Activated T-helper 9 cell treated with anti-CD3 and anti-CD28 coated beads, Interleukin-2, amount 50 U/mL, for 16 hours (primary cell): ENCODE results near the gene OTOG.

Experiments
- DNase-seq: peaks from one replicate; pipeline ENCODE4 v3.0.0-alpha.2; 2020; ENCODE audit warnings: low read depth

Gene OTOG

DNA sequence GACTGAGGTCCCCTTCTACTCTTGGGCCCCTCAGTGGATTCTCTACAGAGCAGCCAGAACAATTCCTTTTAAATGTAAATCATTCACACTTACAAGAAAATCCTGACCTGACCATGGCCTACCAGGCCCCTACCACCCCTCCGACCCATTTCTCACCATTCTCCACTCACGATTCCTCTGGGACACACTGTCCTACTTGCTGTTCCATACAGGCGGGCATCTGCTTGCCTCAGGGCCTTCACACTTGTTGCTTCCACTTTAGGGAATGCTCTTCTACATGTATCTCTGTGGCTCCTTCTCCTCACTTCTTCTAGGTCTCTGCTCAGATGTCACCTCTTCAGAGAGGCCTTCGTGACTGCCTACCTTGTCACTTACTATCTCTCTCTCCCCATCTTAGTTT lies 6.3 kb upstream of the OTOG start:
- DNase-seq, result no peak

DNA sequence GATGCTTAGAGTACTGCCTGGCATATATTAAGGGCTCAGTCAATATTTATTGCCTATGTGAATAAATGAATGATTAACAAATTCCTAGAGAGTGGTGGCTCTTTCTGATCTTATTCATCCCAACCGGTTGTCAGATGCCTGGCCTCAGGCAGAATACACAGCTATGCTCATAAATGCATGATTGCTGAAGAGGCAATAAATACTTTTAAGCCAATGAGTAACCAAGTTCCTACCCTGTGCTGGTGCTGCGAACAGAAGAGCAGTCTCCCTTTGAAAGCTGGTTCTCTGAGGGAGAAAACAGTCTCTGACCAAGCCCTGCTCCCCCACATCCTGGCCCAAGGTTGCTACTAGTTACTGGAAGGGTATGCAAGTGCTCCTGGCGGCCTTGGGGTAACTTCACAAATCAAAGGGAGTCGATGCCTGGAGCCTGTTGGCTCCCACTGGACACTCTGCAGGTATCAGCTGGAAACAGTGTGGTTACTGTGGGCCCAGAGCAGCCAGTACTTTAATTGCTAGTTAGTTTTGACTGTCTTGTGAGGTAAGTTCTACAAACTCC lies 5.7 kb upstream of the OTOG start:
- no peak for DNase-seq

DNA sequence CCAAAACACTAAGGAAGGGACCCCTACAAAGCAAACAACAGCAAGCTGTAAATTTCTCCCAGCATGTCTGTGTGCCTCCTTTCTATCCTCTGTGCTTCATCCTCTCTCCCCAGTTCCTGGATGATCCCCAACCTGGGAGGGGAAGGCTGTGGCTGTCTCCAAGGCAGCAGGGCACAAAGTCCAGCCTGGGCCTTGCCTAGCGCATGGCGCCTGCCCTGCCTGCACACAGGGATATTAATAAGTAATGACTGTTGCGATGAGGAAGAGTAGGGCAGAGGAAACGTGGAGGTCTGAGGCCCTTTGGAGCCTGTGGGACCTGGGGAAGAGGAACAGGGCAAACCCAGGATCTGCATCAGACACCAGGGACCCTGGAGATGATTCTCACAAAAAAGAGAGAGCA lies 4.8 kb upstream of the OTOG start:
- DNase-seq, result no peak

DNA sequence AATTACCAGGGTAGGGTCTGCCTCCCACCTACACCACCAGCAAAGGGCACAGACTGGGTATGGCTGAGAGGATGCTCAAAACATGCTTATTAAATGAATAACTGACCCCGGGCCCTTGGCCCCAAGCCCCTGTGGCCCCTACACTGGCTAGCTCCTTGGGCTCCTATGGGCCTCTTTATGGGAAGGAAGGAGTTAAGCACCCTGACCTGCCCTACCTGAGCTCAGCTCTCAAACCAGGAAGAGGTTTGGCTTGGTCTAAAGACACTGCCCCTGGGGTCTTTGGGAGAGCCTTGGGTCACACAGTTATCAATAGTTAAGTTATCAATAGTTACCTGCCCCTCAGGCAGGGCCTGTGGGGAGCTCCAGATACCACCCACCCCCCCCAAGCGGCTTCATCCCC lies 4.0 kb upstream of the OTOG start:
- DNase-seq, result no peak

DNA sequence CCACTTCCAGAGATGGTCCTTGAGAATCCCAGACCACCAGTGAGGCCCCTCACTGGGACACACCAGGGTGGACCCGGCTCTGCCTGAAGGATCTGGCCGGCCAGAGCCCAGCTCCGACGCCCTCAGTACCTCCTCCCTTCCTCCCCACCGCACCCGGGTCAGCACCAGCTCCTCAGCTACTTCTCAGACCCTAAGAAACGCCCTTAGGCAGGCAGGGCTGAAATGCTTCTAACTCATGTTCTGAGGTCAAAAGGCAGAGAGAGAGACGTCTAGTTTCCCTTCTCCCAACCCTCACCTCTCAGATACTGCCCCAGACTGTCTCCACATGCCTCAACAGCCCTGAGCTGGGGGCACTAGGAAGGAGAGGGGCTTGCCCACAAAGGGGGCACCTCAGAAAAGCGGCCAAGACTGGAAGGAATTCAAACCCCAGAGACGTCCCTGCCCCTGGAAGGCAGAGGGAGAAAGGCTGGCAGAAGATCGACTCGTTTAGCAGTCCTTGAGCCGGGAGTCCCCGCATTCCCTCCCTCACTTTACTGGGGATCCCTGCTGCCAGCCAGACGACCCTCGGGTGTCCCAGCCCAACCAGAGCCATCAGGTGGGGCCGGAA lies 3.4 kb upstream of the OTOG start:
- no peak for DNase-seq

DNA sequence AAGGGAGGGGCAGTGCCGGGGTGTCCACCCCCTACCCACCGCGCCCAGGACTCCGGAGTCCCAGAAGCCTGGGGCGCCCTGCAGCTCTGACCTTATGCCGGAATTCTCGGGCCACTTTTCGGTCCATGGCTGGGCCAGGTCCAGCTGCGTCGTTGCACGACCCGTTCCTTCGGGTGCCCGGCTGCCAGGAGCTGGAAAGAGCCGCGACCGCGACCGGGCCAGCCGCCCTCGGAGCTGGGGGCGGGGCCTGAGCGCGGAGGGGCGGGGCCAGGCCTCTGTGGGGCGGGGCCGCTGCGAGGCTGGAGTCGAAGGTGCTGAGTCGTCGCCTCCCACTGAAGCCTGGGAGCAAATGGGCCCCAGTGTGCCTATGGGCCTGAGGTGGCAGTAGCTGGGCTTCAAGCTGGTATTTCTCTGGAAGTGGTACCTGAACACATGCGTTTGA lies 2.9 kb upstream of the OTOG start, which contains the start of gene USH1C:
Gene USH1C (minus strand): TSS at position 236 of the 442 bp plus-strand sequence. CDS start 109 bp downstream, at position 127.
- no peak for DNase-seq

DNA sequence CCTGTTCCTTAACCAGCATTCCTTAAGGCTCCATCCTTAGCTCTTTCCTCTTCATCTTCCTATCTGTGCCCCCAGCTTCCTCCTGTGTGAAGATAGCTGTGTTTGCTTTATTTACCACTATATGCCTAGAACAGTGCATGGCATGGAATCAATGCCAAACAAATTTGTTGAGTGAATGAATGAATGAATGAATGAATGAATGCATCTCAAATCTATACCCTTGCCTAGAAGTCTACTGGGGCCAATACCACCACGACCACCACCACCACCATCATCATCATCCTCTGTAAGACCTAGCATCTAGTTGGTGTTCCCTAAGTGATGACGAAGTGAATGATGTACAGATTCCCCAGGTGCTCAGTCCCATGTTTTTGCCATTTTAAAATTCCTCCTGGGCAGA lies 819 bp upstream of the OTOG start:
- DNase-seq, result no peak

DNA sequence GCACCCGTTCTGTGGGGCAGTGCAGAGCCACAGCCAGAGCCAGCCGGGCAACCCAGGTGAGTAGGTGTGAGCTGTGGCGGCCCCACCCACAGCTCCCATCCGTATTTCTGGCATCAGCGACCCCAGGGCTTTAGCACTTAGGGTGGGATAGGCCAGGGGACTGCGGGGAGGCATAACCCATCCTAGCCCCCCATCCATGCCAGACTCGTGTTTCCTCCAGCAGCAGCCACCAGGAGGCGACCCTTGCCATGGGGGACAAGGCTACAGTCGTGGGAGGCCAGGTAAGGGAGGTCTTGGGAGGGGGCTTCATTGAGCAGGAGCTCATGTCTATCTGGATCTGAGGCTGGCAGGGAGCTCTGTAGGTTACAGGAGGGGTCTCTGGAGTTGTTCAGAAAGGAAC lies 873 bp downstream of the OTOG start:
- DNase-seq, result no peak

DNA sequence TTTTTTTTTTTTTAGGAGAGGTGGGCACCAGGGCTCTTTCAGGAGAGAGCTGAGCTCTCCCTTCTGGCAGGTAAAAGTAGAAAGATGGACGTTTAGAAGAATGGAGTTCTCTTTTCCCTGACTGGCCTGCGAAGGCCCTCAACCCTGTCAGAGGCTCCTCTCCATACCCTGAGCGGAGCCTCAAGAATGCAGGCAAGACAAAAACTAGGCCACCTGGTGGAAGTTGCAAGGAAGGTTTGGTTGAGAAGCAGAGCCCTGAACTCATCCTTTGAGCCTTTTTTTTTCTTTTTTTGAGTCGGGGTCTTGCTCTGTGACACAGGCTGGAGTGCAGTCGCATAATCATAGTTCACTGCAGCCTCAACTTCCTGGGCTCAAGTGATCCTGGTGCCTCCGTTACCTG lies 1.4 kb downstream of the OTOG start:
- no peak for DNase-seq

DNA sequence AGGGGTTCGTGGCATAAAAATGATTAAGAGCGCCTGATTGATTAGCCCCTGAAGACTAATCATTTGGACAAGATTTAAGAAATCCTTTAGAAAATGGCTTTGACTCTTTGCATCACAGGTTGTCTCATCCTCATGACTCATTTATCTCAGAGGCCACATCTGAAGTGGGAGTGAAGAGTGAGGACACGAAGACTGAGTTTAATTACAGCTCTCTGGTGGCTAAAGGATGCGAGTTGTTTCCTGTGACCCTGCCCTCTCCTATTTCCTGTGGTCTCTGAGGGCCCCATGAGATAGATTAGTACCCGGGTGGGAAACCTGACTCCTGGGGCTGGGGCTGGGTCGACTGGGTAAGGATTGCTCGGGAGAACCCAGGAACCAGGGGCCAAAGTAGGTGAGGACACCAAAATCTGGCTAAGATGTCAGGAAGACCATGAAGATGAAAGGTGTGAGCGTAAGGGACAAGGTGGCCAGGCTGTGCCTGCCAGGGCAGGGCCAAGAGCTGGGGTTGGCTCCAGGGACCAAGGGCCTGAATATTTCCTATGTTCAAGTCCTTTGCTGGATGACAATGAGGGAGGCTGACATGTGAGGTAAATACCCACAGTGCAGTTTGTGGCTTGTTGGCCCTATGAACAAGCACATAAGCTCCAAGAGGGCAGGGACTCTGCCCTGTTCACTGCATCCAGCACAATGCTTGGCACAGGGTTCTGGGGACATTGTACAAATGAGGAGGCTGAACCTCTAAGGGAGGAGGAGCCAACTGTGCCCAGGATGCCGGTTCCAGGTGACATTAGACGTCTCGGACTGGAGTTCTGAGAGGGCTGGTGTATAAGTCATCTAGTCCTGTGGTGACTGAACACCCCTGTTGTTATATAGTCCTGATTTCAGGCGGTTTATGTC lies 3.6 kb downstream of the OTOG start:
- DNase-seq, result no peak

DNA sequence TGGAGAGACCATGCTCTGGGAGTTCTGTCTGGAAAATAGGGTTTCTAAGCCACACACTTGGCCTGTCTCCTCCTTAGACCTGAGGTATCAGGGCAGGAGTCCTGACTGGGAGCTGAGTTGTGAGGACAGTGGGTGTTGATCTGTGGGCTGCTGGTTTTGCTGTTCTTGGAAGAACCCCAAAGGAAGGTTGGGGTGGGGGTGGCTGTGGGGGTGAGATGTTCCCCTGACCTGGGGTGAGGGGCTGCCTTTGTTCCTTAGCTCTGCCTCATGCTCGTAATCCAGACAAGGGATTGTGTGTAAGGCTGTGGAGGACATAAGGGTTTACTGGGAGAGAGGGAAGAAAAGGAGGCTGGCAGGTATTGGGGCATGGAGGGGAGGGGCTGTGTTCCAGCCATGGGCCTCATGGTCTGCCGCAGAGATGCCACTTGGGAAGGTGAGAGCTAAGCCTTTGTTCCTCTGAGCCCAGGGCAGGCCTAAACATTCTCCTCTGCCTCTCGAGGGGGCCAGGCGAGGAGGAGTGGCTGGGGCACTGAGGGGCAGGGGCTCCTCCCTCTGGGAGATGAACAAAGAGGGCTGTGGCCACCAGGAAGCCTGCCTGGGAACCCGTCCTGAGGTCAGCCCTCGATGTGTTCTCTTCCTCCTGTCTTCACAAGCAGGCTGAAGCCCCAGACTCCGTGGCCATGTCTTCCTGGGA lies 4.4 kb downstream of the OTOG start:
- no peak for DNase-seq

DNA sequence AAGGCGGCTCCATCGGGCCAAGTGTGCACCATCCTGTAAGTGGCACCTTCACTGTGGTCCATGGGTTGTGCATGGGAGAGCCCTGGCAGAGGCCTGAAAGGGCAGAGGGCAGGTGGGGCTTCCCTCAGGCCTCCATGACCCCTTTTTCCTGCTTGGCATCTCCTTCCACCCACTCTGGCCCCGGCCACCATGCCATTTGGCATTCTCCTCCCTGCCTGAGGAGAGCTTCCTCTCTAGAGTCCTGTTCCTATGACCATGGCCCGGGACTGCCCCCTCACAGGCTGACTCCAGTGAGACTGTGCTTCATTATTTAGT lies 4.9 kb downstream of the OTOG start:
- no peak for DNase-seq

DNA sequence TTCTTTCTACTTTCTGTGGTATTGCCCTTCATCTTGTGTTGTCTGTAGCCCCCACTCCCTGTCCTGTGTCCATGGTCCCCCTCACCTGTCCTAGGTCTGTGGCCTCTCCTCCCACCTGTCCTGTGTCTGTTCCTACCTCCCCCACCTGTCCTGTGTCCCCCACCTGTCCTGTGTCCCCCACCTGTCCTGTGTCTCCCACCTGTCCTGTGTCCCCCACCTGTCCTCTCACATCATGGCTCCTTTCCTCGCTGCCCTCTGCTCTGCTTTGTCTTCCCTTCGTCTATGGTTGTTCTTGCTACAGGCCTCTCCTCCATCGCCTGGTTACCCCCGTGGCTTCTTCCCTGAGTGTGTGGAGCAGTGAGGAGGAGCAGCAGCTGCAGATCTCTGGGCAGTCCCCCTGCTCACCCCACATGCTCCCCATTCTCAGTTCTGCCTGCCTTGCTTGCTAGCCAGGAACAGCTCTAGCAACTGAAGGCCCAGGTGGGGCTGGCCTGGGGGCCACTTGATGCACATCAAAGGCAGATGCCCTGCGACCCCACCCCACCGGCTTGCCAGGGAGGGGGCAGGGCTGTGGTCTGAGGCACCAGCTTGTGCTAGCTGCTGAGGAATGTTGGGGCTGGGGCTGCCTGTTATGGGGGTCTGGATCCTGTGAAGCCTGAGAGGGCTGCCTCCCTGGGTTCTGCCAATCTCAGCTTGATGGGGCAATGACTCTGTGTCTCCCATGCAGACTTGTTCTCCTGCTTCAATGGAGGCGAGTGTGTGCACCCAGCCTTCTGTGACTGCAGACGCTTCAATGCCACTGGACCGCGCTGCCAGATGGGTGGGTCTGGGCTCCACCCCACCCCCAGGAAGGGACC lies 5.6 kb downstream of the OTOG start:
- no peak for DNase-seq

DNA sequence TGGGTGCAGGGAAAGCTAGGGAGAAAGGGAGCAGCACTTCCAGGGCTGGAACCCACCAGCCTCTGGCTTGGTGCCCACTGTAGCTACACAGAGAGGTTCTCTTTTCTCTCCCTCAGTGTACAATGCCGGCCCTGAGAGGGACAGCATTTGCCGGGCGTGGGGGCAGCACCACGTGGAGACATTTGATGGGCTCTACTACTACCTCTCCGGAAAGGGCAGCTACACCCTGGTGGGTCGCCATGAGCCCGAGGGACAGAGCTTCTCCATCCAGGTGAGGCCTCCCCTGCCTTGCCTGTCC lies 6.1 kb downstream of the OTOG start:
- no peak for DNase-seq

DNA sequence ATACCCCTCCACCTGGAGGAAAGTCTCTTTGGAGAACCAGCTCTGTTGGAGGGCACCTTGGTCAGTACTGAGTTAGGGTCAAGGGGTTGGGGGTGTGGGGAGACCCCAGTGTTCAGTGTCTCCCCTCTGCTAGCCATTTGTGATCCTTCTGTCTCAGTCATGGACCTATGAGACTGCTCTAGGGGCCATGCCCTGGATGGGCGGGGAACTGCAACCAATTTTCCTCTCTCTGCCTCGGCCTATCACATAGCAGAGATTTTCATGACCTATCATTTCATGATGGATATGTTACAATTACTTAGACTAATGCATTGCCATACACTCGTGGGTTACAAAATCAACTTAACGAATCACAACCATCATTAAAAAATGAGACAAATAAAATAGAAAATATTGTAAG lies 7.4 kb downstream of the OTOG start:
- no peak for DNase-seq

DNA sequence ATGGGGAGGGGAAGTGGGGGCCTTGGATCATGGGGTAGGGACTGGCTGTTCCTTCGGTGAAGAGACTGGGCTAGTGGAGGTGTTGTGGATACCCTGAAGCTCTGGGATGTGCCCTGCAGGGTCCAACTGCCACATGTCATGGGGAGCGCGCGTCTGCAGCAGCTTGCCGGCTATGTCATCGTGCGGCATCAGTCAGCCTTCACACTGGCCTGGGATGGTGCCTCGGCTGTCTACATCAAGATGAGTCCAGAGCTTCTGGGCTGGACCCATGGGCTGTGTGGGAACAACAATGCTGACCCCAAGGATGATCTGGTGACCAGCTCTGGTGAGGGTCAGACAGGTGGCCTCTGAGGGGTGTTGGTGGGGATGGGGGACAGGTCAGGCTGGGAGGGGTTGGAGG lies 9.9 kb downstream of the OTOG start:
- no peak for DNase-seq

DNA sequence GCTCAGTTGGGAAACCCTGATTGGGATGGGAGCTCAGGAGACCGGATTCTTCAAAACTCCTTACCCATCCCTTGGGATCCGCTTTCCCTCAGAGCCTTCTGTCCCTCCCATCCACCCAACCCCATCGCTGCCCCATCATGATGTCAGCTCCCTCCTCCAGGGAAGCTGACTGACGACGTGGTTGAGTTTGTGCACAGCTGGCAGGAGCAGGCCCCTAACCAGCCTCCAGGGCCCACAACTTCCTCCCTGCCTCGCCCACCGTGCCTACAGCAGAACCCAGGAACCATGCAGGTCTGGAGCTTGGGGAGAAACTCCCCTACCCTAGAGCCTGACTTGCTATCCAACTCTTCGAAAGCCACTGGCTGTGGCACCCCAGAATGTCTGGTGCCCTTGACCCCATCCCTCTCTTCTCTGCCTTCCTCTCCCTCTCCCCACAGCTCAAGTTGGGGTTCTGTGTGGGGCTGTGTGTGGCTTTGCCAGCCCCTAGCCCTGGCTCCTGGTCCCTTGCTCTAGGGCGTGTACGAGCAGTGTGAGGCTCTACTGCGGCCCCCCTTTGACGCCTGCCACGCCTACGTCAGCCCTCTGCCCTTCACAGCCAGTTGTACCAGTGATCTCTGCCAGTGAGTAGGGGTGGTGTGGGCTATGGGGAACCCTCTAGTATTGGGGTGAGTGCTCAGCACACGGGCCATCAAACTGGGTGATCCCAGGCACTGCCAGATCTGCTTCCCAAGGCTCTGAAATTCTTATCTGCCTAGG lies 11.1 kb downstream of the OTOG start:
- no peak for DNase-seq

DNA sequence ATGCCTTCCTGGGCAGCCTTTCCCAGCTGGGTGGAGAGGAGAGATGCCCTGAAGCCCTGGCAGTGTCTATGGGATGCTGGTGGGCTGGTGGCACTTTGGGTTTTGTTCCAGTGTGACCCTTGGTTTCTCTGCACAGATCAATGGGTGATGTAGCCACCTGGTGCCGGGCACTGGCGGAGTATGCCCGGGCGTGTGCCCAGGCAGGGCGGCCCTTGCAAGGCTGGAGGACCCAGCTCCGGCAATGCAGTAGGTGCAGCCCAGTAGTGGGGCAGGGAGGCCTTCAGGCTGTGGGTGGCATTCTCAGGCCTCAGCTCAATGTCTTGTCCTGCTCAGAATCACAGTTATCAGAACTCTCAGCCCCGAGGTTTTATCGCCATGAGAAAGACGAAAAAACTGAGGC lies 11.9 kb downstream of the OTOG start:
- no peak for DNase-seq

DNA sequence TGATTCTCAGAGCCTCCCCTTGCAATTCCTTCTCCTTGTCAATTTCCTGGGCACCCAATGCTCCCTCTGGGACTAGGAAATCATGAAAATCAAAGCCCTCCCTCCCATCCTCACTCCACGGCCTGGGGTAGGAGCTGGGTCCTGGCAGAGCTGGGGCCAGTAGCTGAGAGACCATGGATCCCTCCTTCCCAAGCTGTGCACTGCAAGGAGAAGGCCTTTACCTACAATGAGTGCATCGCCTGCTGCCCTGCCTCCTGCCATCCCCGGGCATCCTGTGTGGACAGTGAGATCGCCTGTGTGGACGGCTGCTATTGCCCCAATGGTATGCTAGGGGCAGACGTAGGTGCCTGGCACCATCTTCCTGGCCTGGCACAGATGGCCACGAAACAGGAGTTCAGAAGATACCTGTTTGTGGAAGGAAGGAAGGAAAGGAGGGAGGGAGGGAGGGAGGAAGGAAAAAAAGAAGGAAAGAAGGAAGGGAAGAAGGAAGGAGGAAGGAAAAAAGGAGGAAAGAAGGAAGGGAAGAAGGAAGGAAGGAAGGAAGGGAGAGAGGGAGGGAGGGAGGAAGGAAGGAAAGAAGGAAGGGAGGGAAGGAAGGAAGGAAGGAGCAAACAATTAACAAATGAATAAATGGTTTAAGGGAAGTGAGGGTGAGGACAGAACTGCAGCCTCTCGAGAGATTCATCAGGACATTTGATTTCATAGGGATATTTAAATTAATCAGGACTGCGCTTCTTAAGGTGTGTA lies 12.5 kb downstream of the OTOG start:
- DNase-seq, result no peak

DNA sequence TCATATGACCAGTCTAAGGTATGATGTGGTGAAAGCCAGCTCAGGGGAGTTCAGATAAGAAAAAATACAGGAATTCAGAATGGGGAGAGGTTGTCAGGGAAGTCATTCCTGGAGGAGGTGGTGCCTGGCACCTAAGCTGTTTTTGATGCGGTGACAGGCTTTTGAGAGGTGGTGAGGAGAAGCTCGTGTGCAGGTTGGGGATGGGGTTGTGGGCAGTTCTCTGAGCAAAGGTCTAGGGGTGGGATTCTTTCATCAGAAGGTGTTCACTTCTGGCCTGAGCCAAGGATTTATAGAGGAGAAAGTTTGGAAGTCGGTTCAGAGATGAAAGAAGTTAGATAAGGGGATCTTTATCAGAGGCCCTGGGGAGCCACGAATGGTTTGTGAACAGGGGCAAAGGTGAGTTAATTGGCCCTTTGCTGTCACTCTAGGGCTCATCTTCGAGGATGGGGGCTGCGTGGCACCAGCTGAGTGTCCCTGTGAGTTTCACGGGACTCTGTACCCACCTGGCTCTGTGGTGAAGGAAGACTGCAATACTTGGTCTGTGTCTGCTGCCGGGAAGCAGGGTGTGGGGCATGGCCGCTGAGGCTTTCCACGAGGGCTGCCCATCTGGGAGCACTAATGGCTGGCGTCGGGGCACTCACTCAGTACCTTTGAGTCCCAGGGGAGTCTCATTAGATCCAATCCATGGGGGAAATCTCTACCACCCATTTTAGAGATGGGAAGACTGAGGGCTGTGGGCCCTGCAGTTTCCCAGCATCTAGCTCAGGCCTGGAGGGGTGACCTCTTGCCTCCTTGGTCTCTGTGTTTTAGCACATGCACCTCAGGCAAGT lies 13.4 kb downstream of the OTOG start:
- no peak for DNase-seq
